ENCODE results near the gene SETD1B. TPM values are rescaled to one million over a fixed set of nuclear protein-coding genes. Genes with fewer than 3 reads are reported as not detected.
A peak's percentile ranks its signal among the peaks of the same experiment; 100 is the strongest.

The SETD1B gene
- total and polyA plus RNA-seq, 2 of the 4 experiments (the other 2 are of a cell fraction), result 0.90 to 5.1 TPM

DNA sequence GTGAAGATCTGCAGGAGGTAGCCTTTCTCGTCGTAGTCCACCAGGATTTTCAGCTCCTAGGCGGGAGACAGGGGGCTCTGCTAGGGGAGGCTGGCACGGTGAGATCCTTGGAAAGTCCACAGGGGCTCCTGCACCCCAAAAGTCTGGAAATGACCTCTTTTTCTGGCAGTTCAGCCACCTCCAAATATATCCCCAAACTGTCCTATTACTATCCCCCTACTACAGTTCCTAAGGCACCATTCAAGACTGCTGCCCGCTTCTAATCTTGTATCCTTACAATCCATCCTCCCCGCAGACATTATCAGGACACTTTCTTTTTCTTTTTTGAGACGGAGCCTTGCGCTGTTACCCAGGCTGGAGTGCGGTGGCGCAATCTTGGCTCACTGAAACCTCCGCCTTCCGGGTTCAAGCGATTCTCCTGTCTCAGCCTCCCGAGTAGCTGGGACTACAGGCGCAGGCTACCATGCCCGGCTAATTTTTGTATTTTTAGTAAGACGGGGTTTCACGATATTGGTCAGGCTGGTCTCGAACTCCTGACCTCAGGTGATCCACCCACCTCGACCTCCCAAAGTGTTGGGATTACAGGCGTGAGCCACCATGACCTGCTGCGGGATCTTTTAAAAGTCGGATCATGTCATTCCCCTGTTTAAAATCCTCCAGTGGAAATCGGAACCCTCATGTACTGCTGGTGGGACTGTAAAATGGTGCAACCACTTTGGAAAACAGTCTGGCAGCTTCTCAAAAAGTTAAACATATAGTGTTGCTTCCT lies 36.4 kb downstream of the SETD1B start:
- Histone ChIP-seq H3K36me3 (ENCODE audit: control insufficient read depth, insufficient read depth, low read length) (no peaks in the 10 kb centered on the region), H3K14ac (replicated peaks; ENCODE audit: low read depth, low read length) (peak overlapping the region; percentile 73), H2BK5ac (ENCODE audit: low read depth, low read length, poor library complexity, severe bottlenecking) (no peak overlapping the region), H3K79me1 (ENCODE audit: low read depth in 1 of 2, low read length in 2 of 2) (peaks cover 0 to 8% of the 10 kb centered on the region in 2 experiments; a peak in 2 of 4 replicates), H4K91ac (ENCODE audit: insufficient read depth, low read depth, low read length) (peak overlapping the region; percentile 79), H2AK9ac (replicated peaks; ENCODE audit: low read depth, low read length, poor library complexity) (peak overlapping the region; percentile 96), H3K4ac (ENCODE audit: low read depth, low read length) (peak overlapping the region; percentile 91), H3K18ac (ENCODE audit: low read depth, low read length) (peak overlapping the region; percentile 11; the same call in 1 of the 2 replicates), H2AFZ (replicated peaks; ENCODE audit: low read length, poor library complexity) (peak overlapping the region; percentile 100), H3K27ac (ENCODE audit: insufficient read depth, low read length) (peak overlapping the region; percentile 45; the same call in 1 of the 2 replicates), H2AK5ac (ENCODE audit: low read depth, low read length) (peak overlapping the region; percentile 55; the same call in 1 of the 2 replicates), H3K27me3 (ENCODE audit: control insufficient read depth, insufficient read depth, low read length) (no peaks in the 10 kb centered on the region), H4K8ac (ENCODE audit: low read depth in 2 of 2, low read length in 2 of 2) (peak overlapping the region; percentile 46 to 96; a peak in 3 of 4 replicates), H3K56ac (ENCODE audit: extremely low read depth, insufficient read depth, low read length) (peak overlapping the region; percentile 19; the same call in 1 of the 2 replicates), H2BK20ac (ENCODE audit: low read depth, low read length) (no peak overlapping the region), H3K9ac (ENCODE audit: low read depth, low read length) (peak overlapping the region; percentile 54), H4K5ac (ENCODE audit: low read depth, low read length) (peak overlapping the region; percentile 62), H3K4me1 (ENCODE audit: control insufficient read depth, insufficient read depth, low read length) (0 out of 2 replicates have a peak, but pooled peaks cover 2% of the 10 kb centered on the region), H4K20me1 (ENCODE audit: insufficient read depth, low read length) (no peaks in the 10 kb centered on the region), H2BK120ac (ENCODE audit: low read depth, low read length) (peak overlapping the region; percentile 48; the same call in 1 of the 2 replicates), H3K23ac (ENCODE audit: low read depth, low read length) (peak overlapping the region; percentile 62; the same call in 1 of the 2 replicates), H3K9me3 (ENCODE audit: control insufficient read depth, insufficient read depth, low read length) (no peaks in the 10 kb centered on the region), H3K4me3 (ENCODE audit: insufficient read depth, low read depth, low read length) (peak overlapping the region; percentile 71), H2BK15ac (ENCODE audit: low read depth, low read length) (0 out of 3 replicates have a peak overlapping the region, but pooled peaks have one; percentile 1), H3K4me2 (ENCODE audit: low read depth, low read length) (peak overlapping the region; percentile 88), H3K9me1 (ENCODE audit: insufficient read depth, low read length) (no peaks in the 10 kb centered on the region)
- intact Hi-C loops (cut with micrococcal nuclease), result loop anchor here (2.0 to 5.0 kb wide), 2 partner anchors 32 to 49 kb away; partner anchors contain the start of gene PSMD9
- ChIA-PET CTCF (no interaction called here), POLR2A (ENCODE audit: unreplicated experiment) (no interaction called here)
- dilution Hi-C loops (cut with HindIII; ENCODE audit: low sequenced_read_pairs, unreplicated experiment), result no loop called here
- in situ Hi-C loops (cut with MboI; ENCODE audit: low sequenced_read_pairs), result no loop called here
- WGBS, 2 experiments (ENCODE audit: extremely low coverage in 2 of 2, insufficient read length in 1 of 2), result 97% methylated on average over 18 of the region's 24 CpGs; no CpG with 5 or more reads in 1 of the 2 experiments
- no peak for DNase-seq
- ATAC-seq (ENCODE audit: low read depth), result no peak
- no TSS peak for BruUV-seq (replicated peaks)
- no peak for TF ChIP-seq RCOR1 (IDR thresholded peaks at IDR 0.05; ENCODE audit: insufficient replicate concordance, low read length)
- no peak for TF ChIP-seq FOS (IDR thresholded peaks at IDR 0.05; ENCODE audit: low read depth, low read length)

Data from IMR-90 (cell line).